Cardiac fibroblast (primary cell): ENCODE results near the gene CDK8.
A peak's percentile ranks its signal among the peaks of the same experiment; 100 is the strongest.
"Not testable (repeated sequence)": the region's sequence is repeated elsewhere in the genome, so short reads cannot be mapped to it uniquely, and the experiment has no call there.

Source experiments
- DNase-seq, 2 donors: peaks; one replicate each; pipeline versions ENCODE4 v3.0.0 to v3.0.0-alpha.2; 2010; ENCODE audit warnings: low read depth in 2 of 2
- H3K4me3 ChIP-seq, 2 donors: replicated peaks in 1 of 2; 1 replicate in 1 of 2; 2 replicates in 1 of 2; pipeline ENCODE4 v1.5.1; 2011; ENCODE audit warnings: low read depth in 2 of 2, low read length in 2 of 2, mild to moderate bottlenecking in 2 of 2, moderate library complexity in 1 of 2
- CTCF ChIP-seq: IDR thresholded peaks from one replicate; pipeline ENCODE4 v1.5.1; 2011; ENCODE audit warnings: low read depth, mild to moderate bottlenecking, low read length, inconsistent platforms

Gene CDK8

GRCh38 chr13:26249551-26249950, 4.4 kb upstream of the CDK8 start:
- no peak for TF ChIP-seq CTCF
- no peak for DNase-seq
- H3K4me3 ChIP-seq = no peak overlapping the region

GRCh38 chr13:26252006-26252405, 1.9 kb upstream of the CDK8 start:
- H3K4me3 ChIP-seq = not testable (repeated sequence)

DNA sequence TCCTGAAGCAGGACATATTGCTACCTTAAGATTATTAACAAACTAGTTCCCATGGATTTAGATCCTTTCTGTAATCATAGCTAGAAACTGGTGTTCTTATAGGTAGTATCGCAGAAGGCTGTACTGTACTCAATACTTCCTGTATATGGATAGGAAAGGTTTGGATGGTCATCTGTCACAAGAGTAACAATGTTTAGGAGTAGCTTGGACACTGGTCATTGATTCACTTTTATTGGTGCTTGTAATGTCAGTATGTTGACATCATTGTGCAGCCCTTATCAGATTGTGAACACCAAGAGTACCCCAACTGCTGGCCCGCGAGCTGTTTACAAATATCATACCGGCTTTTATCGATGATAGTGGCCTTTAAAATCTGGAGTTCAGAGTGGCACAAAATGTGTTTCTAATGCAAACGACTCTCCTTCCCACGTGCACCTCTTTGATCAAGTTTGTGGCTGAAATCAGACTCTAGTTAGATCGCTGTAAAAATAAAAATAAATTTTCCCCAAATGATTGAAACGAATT, 605 bp upstream of the CDK8 start:
- TF ChIP-seq CTCF = no peak
- H3K4me3 ChIP-seq = peak overlapping the region; percentile 71 to 72
- no peak for DNase-seq

More at GRCh38 chr13:26252006-26252405, 1.9 kb upstream of the CDK8 start:
- DNase-seq = not testable (repeated sequence)

DNA sequence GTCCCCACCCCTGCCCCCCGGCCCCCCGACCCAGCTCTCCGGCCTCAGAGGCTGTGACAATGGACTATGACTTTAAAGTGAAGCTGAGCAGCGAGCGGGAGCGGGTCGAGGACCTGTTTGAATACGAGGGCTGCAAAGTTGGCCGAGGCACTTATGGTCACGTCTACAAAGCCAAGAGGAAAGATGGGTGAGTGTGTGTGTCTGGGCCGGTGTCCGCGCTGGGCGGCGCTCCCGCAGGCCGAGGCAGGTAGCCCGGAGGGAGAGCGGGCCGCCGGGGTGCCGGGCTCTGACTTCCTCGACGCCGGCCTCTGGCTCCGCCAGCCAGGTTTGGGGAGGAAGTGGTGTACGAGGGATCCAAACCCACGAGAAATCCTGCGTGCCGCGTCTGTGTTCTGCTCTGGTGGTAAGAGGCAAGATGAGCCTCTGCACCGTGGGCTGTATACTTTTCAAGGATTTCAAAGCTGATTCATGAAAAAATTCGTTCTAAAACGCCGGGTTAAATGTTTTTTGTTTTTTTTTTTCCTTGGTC, 718 bp downstream of the CDK8 start:
- TF ChIP-seq CTCF = no peak
- peak overlapping the region; percentile 71 to 72 for H3K4me3 ChIP-seq
- DNase-seq = peak; percentile 33 to 45

DNA sequence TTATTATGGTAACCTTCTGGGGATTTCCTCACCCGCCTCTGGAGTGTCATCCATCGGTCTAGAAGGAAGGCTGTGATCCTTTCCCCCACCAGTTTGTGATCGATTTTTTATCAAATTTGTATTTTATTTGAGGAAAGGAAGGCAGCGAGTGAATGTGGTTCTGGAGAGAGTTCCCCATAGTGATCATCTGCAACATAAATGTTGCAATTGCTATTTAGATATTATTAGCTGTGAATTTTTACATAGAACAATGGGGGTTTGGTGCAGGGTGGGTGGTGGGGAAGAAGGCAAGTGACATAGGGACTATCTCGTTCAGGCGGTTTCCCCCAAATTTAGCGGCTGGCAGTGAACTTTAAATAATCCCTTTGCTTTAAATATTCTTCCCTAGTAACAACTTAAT, 1.2 kb downstream of the CDK8 start:
- H3K4me3 ChIP-seq = peak overlapping the region; percentile 71 to 72
- DNase-seq = no peak
- no peak for TF ChIP-seq CTCF

- peak overlapping the region; percentile 71 to 72 for H3K4me3 ChIP-seq
- DNase-seq = peak; percentile 30 to 46
- peak; percentile 37 for TF ChIP-seq CTCF
Observed at GRCh38 chr13:26255691-26256277, 1.9 kb downstream of the CDK8 start.

GRCh38 chr13:26257049-26257448, 3.1 kb downstream of the CDK8 start:
- no peak overlapping the region for H3K4me3 ChIP-seq
- DNase-seq = no peak
- TF ChIP-seq CTCF = no peak
